ENCODE measurements around the gene ZNF652. TPM values are rescaled to one million over a fixed set of nuclear protein-coding genes. Genes with fewer than 3 reads are reported as not detected.
A peak's percentile ranks its signal among the peaks of the same experiment; 100 is the strongest.
"Not testable (repeated sequence)": the region's sequence is repeated elsewhere in the genome, so short reads cannot be mapped to it uniquely, and the experiment has no call there.

Gene ZNF652
- 35.4 TPM for total RNA-seq

GRCh38 chr17:49361902-49362722 is at the start of gene ZNF652:
TSS of gene ZNF652 (minus strand) at chr17:49362250. CDS start at chr17:49317725, 44,525 bp downstream.
- peak; percentile 83 for DNase-seq

DNA sequence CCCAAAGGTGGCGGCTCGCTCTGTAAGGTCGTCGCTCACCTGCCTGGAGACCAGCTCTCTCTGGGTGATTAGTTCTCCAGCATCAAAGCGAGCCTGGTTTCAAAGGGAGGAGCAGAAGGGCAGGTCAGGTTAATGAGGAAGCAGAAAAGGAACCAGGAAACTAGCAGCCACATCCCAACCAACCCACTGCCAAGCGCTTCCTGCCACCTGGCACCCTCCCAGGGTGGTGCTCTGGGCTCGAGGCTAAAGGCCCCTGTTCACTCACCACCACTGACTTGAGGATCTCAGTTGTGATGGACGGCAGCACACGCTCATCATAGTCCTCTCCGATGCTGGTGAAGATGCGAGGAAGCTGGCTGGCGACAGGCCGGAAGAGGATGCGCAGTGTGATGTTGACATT is 47.0 kb upstream of the ZNF652 start:
- DNase-seq = no peak

GRCh38 chr17:49407981-49408501 is 46.0 kb upstream of the ZNF652 start:
- DNase-seq = peak; percentile 19

DNA sequence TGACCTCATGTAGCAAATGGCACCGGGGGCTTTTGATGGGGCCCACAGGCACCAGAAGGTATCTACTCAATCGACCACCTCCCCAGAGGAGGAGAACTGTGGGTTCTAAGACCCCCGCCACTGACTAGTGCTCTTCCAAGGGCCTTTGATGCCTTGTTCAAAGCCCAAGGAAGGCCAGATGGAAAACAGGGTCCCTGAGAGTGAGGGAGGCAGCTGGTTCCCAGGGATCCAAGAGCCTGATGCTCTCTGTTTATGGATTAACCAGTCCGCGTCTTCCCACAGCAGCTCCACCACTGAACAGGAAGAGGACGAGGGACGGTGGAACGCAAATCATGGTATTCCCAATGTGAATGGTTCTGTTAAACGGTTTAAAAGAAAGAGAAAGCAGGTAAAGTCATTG is 45.0 kb upstream of the ZNF652 start:
- DNase-seq = no peak

GRCh38 chr17:49406421-49407061 is 44.5 kb upstream of the ZNF652 start:
- no peak for DNase-seq

- no peak for DNase-seq
Observed at GRCh38 chr17:49404906-49405305, 42.9 kb upstream of the ZNF652 start.

GRCh38 chr17:49404361-49404760 is 42.3 kb upstream of the ZNF652 start:
- no peak for DNase-seq

GRCh38 chr17:49403514-49404289 is 41.7 kb upstream of the ZNF652 start:
- peak; percentile 18 for DNase-seq

GRCh38 chr17:49402706-49403105 is 40.7 kb upstream of the ZNF652 start:
- DNase-seq = no peak

GRCh38 chr17:49401971-49402611 is 40.0 kb upstream of the ZNF652 start:
- peak; percentile 21 for DNase-seq

DNA sequence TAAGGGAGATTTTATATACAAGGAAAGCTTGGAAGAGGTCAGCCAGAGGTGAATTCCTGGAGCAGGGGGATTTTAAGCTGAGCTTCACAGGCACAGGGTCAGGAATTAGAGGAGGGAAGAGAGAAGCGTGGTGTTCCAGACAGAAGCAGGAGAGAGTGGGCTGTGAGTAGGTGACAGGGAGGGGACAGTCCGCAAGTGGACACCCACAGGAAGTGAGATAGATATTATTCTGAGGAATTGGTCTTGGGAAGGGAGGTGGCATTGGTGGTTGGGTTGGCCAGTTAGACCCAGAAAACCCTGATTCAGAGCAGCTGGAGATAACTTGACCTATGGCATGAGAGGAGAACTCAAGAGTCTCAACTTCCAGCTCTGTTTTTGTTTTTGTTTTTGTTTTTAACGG is 37.9 kb upstream of the ZNF652 start:
- DNase-seq = no peak

DNA sequence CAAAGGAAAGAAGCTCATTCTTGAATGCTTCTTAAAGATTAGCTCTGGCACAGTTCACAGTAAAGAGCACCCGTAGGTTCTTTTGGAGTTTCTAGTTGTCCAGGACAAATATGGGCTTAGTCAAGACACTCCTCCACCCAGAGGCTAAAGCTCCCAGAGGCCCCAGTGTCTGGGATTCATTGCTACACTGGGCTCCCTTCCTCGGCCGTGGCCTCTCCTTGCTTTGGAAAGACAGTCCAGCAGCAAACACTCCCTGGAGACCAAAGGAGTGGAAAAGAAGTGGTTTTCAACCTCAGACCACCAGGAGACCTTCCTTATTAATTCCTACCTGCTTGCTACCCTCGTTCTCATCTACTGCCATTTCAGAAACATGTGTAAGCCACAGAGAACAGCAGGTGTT is 35.5 kb upstream of the ZNF652 start:
- DNase-seq = no peak

DNA sequence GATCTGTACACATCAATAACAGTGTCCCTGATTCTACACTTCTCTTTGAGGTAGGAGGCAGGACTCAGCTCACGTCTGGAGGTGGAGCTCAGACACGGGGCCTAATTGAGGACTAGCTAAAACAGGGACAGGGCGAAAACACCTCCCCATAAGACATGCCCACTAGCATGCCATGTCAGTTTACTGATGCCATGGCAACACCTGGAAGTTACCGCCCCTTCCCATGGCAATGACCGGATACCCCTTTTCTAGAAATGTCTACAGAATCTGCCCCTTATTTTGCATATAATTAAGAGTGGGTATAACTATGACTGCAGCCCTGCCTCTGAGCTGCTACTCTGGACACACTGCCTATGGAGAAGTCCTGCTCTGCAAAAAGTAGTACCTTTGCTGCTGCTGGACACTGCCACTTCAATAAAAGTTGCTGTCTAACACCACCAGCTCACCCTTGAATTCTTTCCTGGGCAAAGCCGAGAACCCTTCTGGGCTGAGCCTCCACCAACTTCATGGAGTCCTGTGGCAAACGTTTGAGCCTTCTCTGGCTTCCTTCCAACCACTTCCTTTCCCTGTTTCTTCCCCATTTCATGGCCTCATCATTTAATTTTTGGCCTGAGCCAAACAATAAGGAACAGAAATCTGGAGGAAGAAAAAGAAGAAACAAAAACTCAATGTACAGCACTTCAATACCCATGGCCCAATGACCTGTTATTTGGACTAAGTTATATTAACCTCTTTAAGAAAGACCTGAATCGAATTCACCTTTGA is 31.6 kb upstream of the ZNF652 start:
- DNase-seq = no peak

GRCh38 chr17:49390548-49391324 is 28.7 kb upstream of the ZNF652 start:
- DNase-seq = peak; percentile 8

DNA sequence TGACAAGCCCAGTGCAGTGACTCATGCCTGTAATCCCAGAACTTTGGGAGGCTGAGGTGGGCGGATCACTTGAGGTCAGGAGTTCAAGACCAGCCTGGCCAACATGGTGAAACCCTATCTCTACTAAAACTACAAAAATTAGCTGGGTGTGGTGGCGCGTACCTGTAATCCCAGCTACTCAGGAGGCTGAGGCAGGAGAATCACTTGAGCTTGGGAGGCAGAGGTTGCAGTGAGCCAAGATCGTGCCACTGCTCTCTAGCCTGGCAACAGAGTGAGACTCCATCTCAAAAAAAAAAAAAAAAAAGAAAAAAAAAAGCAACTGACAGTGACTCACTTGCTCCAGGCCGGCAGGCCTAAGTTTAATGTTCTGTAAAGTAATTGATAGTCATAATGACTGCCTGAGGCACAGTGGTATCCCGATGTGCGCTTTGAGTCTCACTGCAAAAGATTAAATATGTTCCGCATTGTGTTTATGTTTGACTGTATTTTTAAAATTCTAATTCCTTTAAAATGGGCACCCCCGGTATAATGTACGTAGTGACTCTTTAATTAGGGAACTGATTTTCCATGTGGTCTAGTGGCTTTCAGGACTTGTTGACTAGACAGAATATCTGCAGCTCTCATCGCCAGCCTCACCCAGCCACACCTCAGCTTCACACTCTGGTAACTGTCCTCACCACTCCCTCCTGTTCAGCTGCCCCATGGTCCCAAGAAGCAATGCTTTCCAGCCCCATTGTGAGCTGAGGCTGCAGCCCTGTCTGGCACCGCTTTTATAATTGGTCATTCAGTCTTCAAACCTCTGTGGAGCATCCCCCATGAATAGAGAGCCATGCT is 27.7 kb upstream of the ZNF652 start:
- DNase-seq = not testable (repeated sequence)

GRCh38 chr17:49388692-49389513 is 26.9 kb upstream of the ZNF652 start:
- no peak for DNase-seq

GRCh38 chr17:49388290-49388640 is 26.2 kb upstream of the ZNF652 start:
- no peak for DNase-seq

- DNase-seq = no peak
Observed at GRCh38 chr17:49387498-49388289, 25.6 kb upstream of the ZNF652 start.
